ENCODE measurements around the gene CMTM7. TPM values are rescaled to one million over a fixed set of nuclear protein-coding genes. Genes with fewer than 3 reads are reported as not detected.
A peak's percentile ranks its signal among the peaks of the same experiment; 100 is the strongest.

CMTM7 gene
- total RNA-seq, 1 donor from 2014 or later, result 11.8 TPM

GRCh38 chr3:32352563-32352962, 39.1 kb upstream of the CMTM7 start:
- H3K27me3 ChIP-seq, result no peaks in the 10 kb centered on the region
- no peak for TF ChIP-seq CTCF (IDR thresholded peaks at IDR 0.05)
- TF ChIP-seq EZH2phosphoT487 (IDR thresholded peaks at IDR 0.05), result no peak
- TF ChIP-seq EZH2 (IDR thresholded peaks at IDR 0.05), result no peak

GRCh38 chr3:32353351-32353750, 38.3 kb upstream of the CMTM7 start:
- H3K4me3 ChIP-seq, result no peak overlapping the region
- H3K27ac ChIP-seq, result no peak overlapping the region
- Mint-ChIP-seq H3K4me3 (no peak overlapping the region), H3K4me1 (peaks cover 31% of the 10 kb centered on the region), H3K27ac (no peak overlapping the region), H3K27me3 (ENCODE audit: insufficient read depth, low read depth) (no peaks in the 10 kb centered on the region), H3K36me3 (no peaks in the 10 kb centered on the region), H3K9me3 (no peaks in the 10 kb centered on the region)
- H3K27me3 ChIP-seq, result no peaks in the 10 kb centered on the region
- TF ChIP-seq CTCF (IDR thresholded peaks at IDR 0.05) (no peak), EZH2phosphoT487 (IDR thresholded peaks at IDR 0.05) (no peak), EZH2 (IDR thresholded peaks at IDR 0.05) (no peak)
- no peaks in the 10 kb centered on the region for H3K79me2 ChIP-seq (ENCODE audit: low read depth)
- no peaks in the 10 kb centered on the region for H3K36me3 ChIP-seq
- no peaks in the 10 kb centered on the region for H3F3A ChIP-seq (ENCODE audit: low read depth)
- H2AFZ ChIP-seq (replicated peaks), result no peak overlapping the region
- no peak overlapping the region for H3K4me2 ChIP-seq
- no peaks in the 10 kb centered on the region for H3K9me3 ChIP-seq (ENCODE audit: low read depth)
- no peak overlapping the region for H3K9ac ChIP-seq
- no peaks in the 10 kb centered on the region for H4K20me1 ChIP-seq (ENCODE audit: low read depth)
- peaks cover 9% of the 10 kb centered on the region for H3K4me1 ChIP-seq
- DNase-seq (ENCODE audit: low spot score), result no peak

More at GRCh38 chr3:32352563-32352962, 39.1 kb upstream of the CMTM7 start:
- no peak for DNase-seq (ENCODE audit: low spot score)
- H3K27ac ChIP-seq, result no peak overlapping the region
- no peaks in the 10 kb centered on the region for H4K20me1 ChIP-seq (ENCODE audit: low read depth)
- Mint-ChIP-seq H3K36me3 (no peaks in the 10 kb centered on the region), H3K27me3 (ENCODE audit: insufficient read depth, low read depth) (no peaks in the 10 kb centered on the region), H3K27ac (no peak overlapping the region), H3K4me1 (peaks cover 36% of the 10 kb centered on the region), H3K4me3 (no peak overlapping the region), H3K9me3 (no peaks in the 10 kb centered on the region)
- no peak overlapping the region for H3K4me2 ChIP-seq
- no peaks in the 10 kb centered on the region for H3F3A ChIP-seq (ENCODE audit: low read depth)
- no peaks in the 10 kb centered on the region for H3K9me3 ChIP-seq (ENCODE audit: low read depth)
- no peaks in the 10 kb centered on the region for H3K36me3 ChIP-seq
- no peak overlapping the region for H2AFZ ChIP-seq (replicated peaks)
- H3K79me2 ChIP-seq (ENCODE audit: low read depth), result no peaks in the 10 kb centered on the region
- H3K4me3 ChIP-seq, result no peak overlapping the region
- H3K9ac ChIP-seq, result no peak overlapping the region
- peaks cover 13% of the 10 kb centered on the region for H3K4me1 ChIP-seq

- H3F3A ChIP-seq (ENCODE audit: low read depth), result no peaks in the 10 kb centered on the region
- H4K20me1 ChIP-seq (ENCODE audit: low read depth), result no peaks in the 10 kb centered on the region
- H3K4me2 ChIP-seq, result no peak overlapping the region
- H3K36me3 Mint-ChIP-seq, result no peaks in the 10 kb centered on the region
- H3K9me3 Mint-ChIP-seq, result no peaks in the 10 kb centered on the region
- DNase-seq (ENCODE audit: low spot score), result no peak
- peak overlapping the region; percentile 36 for H3K27ac Mint-ChIP-seq
- peaks cover 30% of the 10 kb centered on the region for H3K4me1 Mint-ChIP-seq
- peaks cover 10% of the 10 kb centered on the region for H3K4me1 ChIP-seq
- no peak overlapping the region for H3K9ac ChIP-seq
- H3K27me3 ChIP-seq, result no peaks in the 10 kb centered on the region
- H3K4me3 ChIP-seq, result no peak overlapping the region
- H3K9me3 ChIP-seq (ENCODE audit: low read depth), result no peaks in the 10 kb centered on the region
- H3K36me3 ChIP-seq, result no peaks in the 10 kb centered on the region
- H2AFZ ChIP-seq (replicated peaks), result no peak overlapping the region
- no peaks in the 10 kb centered on the region for H3K79me2 ChIP-seq (ENCODE audit: low read depth)
- no peak overlapping the region for H3K27ac ChIP-seq
- no peaks in the 10 kb centered on the region for H3K27me3 Mint-ChIP-seq (ENCODE audit: insufficient read depth, low read depth)
- TF ChIP-seq EZH2 (IDR thresholded peaks at IDR 0.05) (no peak), EZH2phosphoT487 (IDR thresholded peaks at IDR 0.05) (no peak), CTCF (IDR thresholded peaks at IDR 0.05) (no peak)
- H3K4me3 Mint-ChIP-seq, result no peak overlapping the region
Observed at GRCh38 chr3:32354362-32354778, 37.3 kb upstream of the CMTM7 start.

Data from neural progenitor cell (in vitro differentiated cells).